ENCODE results near the gene REXO4. TPM values are rescaled to one million over a fixed set of nuclear protein-coding genes. Genes with fewer than 3 reads are reported as not detected.

REXO4 gene
- total and polyA plus RNA-seq, 2 of the 8 experiments (the other 6 are each of a cell fraction or from before 2014, with no cell fraction given) = 19.1 to 38.3 TPM

- Histone ChIP-seq H3K27ac (ENCODE audit: low read depth, low read length) (no peak overlapping the region), H3K79me2 (ENCODE audit: control insufficient read depth in 1 of 2, insufficient read depth in 2 of 2, low read length in 2 of 2) (no peaks in the 10 kb centered on the region), H4K5ac (ENCODE audit: insufficient read length, low read depth, low read length) (no peak overlapping the region), H3K4ac (replicated peaks; ENCODE audit: insufficient read length, low read depth, low read length) (no peak overlapping the region), H3K9ac (replicated peaks in 1 of 4; ENCODE audit: extremely low read depth in 1 of 4, low read depth in 3 of 4, low read length in 3 of 4) (no peak overlapping the region), H2BK5ac (ENCODE audit: low read depth, low read length) (no peak overlapping the region), H3K23me2 (ENCODE audit: low read depth, low read length) (no peaks in the 10 kb centered on the region), H3K4me1 (replicated peaks in 1 of 4; ENCODE audit: control insufficient read depth in 3 of 4, insufficient read depth in 4 of 4, low read length in 3 of 4) (no peaks in the 10 kb centered on the region), H3K4me3 (ENCODE audit: extremely low read depth in 1 of 4, insufficient read depth in 2 of 4, low read depth in 3 of 4, low read length in 4 of 4) (no peak overlapping the region), H3K18ac (ENCODE audit: extremely low read depth, low read length) (no peak overlapping the region), H2AK5ac (ENCODE audit: low read depth, low read length) (no peak overlapping the region), H2BK120ac (replicated peaks; ENCODE audit: low read depth, low read length) (no peak overlapping the region), H4K91ac (replicated peaks; ENCODE audit: insufficient read length, low read length) (no peak overlapping the region), H4K20me1 (replicated peaks in 1 of 2; ENCODE audit: control insufficient read depth in 1 of 2, insufficient read depth in 2 of 2, low read length in 2 of 2) (peaks cover 10 to 13% of the 10 kb centered on the region in 2 experiments), H4K8ac (ENCODE audit: extremely low read depth, insufficient read depth, low read length) (no peak overlapping the region), H3K4me2 (ENCODE audit: insufficient read depth in 1 of 2, low read depth in 2 of 2, low read length in 2 of 2) (no peak overlapping the region), H3K27me3 (replicated peaks in 1 of 4; ENCODE audit: control insufficient read depth in 3 of 4, extremely low read depth in 1 of 4, insufficient read depth in 3 of 4, low read length in 3 of 4) (no peaks in the 10 kb centered on the region), H2BK20ac (ENCODE audit: low read length) (no peak overlapping the region), H2AFZ (ENCODE audit: low read length) (no peak overlapping the region), H3K56ac (replicated peaks; ENCODE audit: insufficient read length, low read depth, low read length) (no peak overlapping the region), H3K36me3 (ENCODE audit: control insufficient read depth in 2 of 4, insufficient read depth in 4 of 4, low read length in 3 of 4) (peaks cover 1 to 8% (median 2%) of the 10 kb centered on the region in 4 experiments; a peak in 3 of 8 replicates), H3K23ac (ENCODE audit: insufficient read length) (no peak overlapping the region), H3K14ac (ENCODE audit: insufficient read length) (no peak overlapping the region), H2BK12ac (ENCODE audit: low read depth, low read length) (no peak overlapping the region), H3K9me3 (ENCODE audit: insufficient read depth in 2 of 2, low read depth in 1 of 2, low read length in 1 of 2) (no peaks in the 10 kb centered on the region), H3K79me1 (ENCODE audit: low read depth, low read length) (no peaks in the 10 kb centered on the region), H2BK15ac (ENCODE audit: low read length) (no peak overlapping the region)
- TF ChIP-seq TCF12 (IDR thresholded peaks at IDR 0.05; ENCODE audit: low read depth, low read length) (no peak), SIN3A (conservative IDR thresholded peaks at IDR 0.05 in 1 of 2, IDR thresholded peaks at IDR 0.05 in 1 of 2; ENCODE audit: low read depth in 1 of 2, low read length in 2 of 2) (no peak), HDAC2 (IDR thresholded peaks at IDR 0.05; ENCODE audit: borderline replicate concordance in 1 of 2, low read depth in 2 of 2, low read length in 2 of 2) (no peak), CEBPB (IDR thresholded peaks at IDR 0.05; ENCODE audit: low read depth, low read length) (no peak), JUN (IDR thresholded peaks at IDR 0.05; ENCODE audit: low read depth, low read length) (no peak), POU5F1 (IDR thresholded peaks at IDR 0.05; ENCODE audit: low read depth, low read length) (no peak), POLR2AphosphoS5 (IDR thresholded peaks at IDR 0.05; ENCODE audit: low read depth, low read length) (peak; percentile 24; the same call in 1 of the 2 replicates), NRF1 (IDR thresholded peaks at IDR 0.05; ENCODE audit: low read depth, low read length) (no peak)
- CTCF ChIA-PET (ENCODE audit: partially characterized antibody) = interaction anchor here (0.8 to 3.2 kb wide), 7 partner anchors 13 to 86 kb away, joined by 3 to 14 read pairs (median 4); partner anchors contain the start of gene REXO4
- DNase-seq (ENCODE audit: low read depth in 1 of 2, low spot score in 2 of 2) (no peak), FAIRE-seq (no peak)
- WGBS, 2 experiments (ENCODE audit: extremely low coverage in 1 of 2, insufficient coverage in 1 of 2, insufficient read length in 1 of 2, insufficient replicate concordance in 2 of 2, low coverage in 1 of 2, low lambda C conversion rate in 2 of 2, missing lambda C conversion rate in 1 of 2) = 90% methylated on average over 12 of the region's 12 CpGs; no CpG with 5 or more reads in 1 of the 2 experiments
- POLR2A ChIA-PET (ENCODE audit: partially characterized antibody) = interaction anchor here (0.7 to 1.6 kb wide), 6 partner anchors 14 to 341 kb away, joined by 3 to 7 read pairs (median 3); partner anchors contain the start of genes MED22 and RPL7A
Measured at GRCh38 chr9:133400292-133400691, 17.5 kb downstream of the REXO4 start.

All from H1 (cell line).